Measurements from ENCODE around the gene DNAH2.

DNAH2 gene

GRCh38 chr17:7714721-7715594 lies 2.6 kb upstream of the DNAH2 start:
- no peak overlapping the region for H3K4me3 ChIP-seq (ENCODE audit: low read depth, low read length)
- H3K27ac ChIP-seq (ENCODE audit: extremely low read depth, low read depth, low read length), result no peak overlapping the region
- ChIA-PET POLR2A (interaction anchor here (0.7 to 3.4 kb wide), 4 partner anchors 9 to 27 kb away, joined by 3 to 51 read pairs (median 14); partner anchors contain the start of genes EFNB3, TP53 and WRAP53), CTCF (interaction anchor here (0.7 to 0.9 kb wide), 3 partner anchors 8 to 326 kb away, joined by 3 to 4 read pairs (median 3); no protein-coding TSS in a partner anchor)
- no peaks in the 10 kb centered on the region for H3K36me3 ChIP-seq (ENCODE audit: control insufficient read depth in 2 of 2, insufficient read depth in 1 of 2, low read length in 2 of 2)
- H3K4me1 ChIP-seq (ENCODE audit: control insufficient read depth, insufficient read depth, low read length), result peaks cover 6% of the 10 kb centered on the region
- no peaks in the 10 kb centered on the region for H3K9me3 ChIP-seq (ENCODE audit: control insufficient read depth, insufficient read depth, low read depth, low read length)
- TF ChIP-seq ZNF266 (tag by site-specific recombination; IDR thresholded peaks at IDR 0.05; ENCODE audit: low read depth) (no peak), ZBTB8A (tag by site-specific recombination; IDR thresholded peaks at IDR 0.05) (no peak), ZNF24 (tag by site-specific recombination; IDR thresholded peaks at IDR 0.05) (no peak), BCL11A (tag by site-specific recombination; IDR thresholded peaks at IDR 0.05; ENCODE audit: low read depth) (no peak), PATZ1 (tag by site-specific recombination; IDR thresholded peaks at IDR 0.05) (0 out of 2 replicates have a peak, but pooled peaks have one; percentile 25), ZNF48 (tag by site-specific recombination; IDR thresholded peaks at IDR 0.05) (no peak), ZNF302 (tag by site-specific recombination; IDR thresholded peaks at IDR 0.05; ENCODE audit: low read depth) (no peak), ZSCAN18 (tag by site-specific recombination; IDR thresholded peaks at IDR 0.05) (no peak), ZNF214 (tag by site-specific recombination; IDR thresholded peaks at IDR 0.05; ENCODE audit: borderline replicate concordance) (no peak), GLIS2 (tag by site-specific recombination; IDR thresholded peaks at IDR 0.05) (0 out of 2 replicates have a peak, but pooled peaks have one; percentile 2), ZNF600 (tag by site-specific recombination; IDR thresholded peaks at IDR 0.05) (0 out of 2 replicates have a peak, but pooled peaks have one; percentile 5), ZNF658 (tag by site-specific recombination; IDR thresholded peaks at IDR 0.05) (no peak), ZNF639 (tag by site-specific recombination; IDR thresholded peaks at IDR 0.05) (no peak), ZBTB48 (tag by site-specific recombination; IDR thresholded peaks at IDR 0.05) (no peak), SALL2 (tag by site-specific recombination; IDR thresholded peaks at IDR 0.05; ENCODE audit: borderline replicate concordance) (no peak), ZNF677 (tag by site-specific recombination; IDR thresholded peaks at IDR 0.05) (no peak), ZBTB6 (tag by site-specific recombination; IDR thresholded peaks at IDR 0.05) (no peak), ZNF585B (tag by site-specific recombination; IDR thresholded peaks at IDR 0.05) (no peak), ZNF747 (tag by site-specific recombination; IDR thresholded peaks at IDR 0.05) (no peak), ZIC2 (tag by site-specific recombination; IDR thresholded peaks at IDR 0.05) (no peak), ZNF280C (tag by site-specific recombination; IDR thresholded peaks at IDR 0.05) (no peak), ZNF112 (tag by site-specific recombination; IDR thresholded peaks at IDR 0.05) (no peak), ZBTB1 (tag by site-specific recombination; IDR thresholded peaks at IDR 0.05) (no peak), ZNF292 (tag by site-specific recombination; IDR thresholded peaks at IDR 0.05; ENCODE audit: borderline replicate concordance, low read depth) (no peak), CTCF (tag by site-specific recombination; IDR thresholded peaks at IDR 0.05) (no peak), ZSCAN4 (tag by site-specific recombination; IDR thresholded peaks at IDR 0.05) (no peak)

Data from HEK293 (cell line).